Epidermal melanocyte (primary cell): Measurements from ENCODE around the gene VN1R5.

Source experiments
- DNase-seq: peaks from one replicate; pipeline ENCODE4 v3.0.0; 2011; ENCODE audit warnings: low spot score; ENCODE audit not compliant: insufficient read length

VN1R5 gene

DNA sequence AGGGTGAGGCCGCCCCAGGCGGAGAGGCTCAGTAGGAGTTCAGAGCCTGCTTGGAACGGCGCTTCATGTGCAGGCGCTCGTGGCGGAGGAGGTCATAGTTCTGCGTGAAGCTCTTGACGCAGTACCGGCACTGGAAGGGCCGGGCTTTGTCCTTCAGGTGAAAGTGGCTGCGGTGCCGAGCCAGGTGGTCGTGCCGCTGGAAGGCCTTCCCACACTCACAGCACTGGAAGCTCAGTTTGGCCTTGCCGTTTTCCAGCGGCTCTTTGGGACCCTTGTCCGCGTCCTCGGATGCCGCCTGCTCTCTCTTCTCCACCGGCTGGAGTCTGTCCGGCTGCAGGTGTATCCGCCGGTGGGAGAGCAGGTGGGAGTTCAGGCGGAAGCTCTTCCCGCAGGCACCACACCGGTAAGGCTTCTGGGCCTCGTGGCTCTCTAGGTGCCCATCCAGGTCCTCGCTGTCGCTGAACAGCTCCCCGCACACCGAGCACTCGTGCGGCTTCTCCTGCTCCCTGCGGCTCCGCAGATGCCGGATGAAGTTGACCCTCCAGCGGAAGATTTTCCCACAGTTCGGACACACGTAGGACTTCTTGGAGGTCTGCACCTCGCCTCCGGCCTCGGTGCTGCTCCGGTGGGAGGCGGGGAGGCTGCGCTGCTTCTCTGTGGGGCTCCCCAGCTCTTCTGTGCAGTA lies 44.8 kb downstream of the VN1R5 start:
- DNase-seq: no peak

DNA sequence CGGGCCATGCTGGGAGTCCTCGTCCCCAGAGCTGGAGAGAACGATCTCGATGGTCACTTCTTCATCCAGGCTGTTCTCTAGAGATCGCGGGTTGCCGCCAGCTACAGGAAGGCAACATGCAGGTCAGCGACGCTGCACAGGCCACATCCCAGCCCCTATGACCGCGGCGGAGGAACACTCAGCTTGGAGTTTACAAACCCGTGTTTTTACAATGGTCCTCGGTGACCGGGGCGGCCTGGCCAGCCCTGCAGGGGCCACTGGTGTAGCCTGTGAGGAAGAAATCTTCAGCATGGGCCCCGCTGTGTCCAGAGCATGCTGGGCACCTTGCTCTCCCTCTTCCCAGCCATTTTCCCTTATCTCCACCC lies 45.3 kb downstream of the VN1R5 start:
- DNase-seq: no peak

DNA sequence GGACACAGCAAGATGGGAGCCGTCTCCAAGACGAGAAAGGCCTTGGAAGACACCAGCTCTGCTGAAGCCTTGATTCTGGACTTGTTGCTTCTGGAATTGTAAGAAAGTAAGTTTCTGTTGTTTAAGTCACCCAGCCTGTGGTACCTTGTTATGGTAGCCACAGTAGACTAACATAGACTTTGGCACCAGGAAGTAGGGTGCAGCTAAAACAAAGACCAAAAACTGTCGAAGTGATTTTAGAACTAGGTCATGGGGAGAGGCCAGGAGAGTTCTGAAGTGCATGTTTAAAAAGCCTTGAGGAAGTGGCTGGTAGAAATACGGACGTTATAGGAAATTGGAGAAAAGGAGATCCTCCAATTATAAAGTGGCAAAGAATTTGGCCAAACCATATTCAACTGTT lies 47.3 kb downstream of the VN1R5 start:
- DNase-seq: no peak

DNA sequence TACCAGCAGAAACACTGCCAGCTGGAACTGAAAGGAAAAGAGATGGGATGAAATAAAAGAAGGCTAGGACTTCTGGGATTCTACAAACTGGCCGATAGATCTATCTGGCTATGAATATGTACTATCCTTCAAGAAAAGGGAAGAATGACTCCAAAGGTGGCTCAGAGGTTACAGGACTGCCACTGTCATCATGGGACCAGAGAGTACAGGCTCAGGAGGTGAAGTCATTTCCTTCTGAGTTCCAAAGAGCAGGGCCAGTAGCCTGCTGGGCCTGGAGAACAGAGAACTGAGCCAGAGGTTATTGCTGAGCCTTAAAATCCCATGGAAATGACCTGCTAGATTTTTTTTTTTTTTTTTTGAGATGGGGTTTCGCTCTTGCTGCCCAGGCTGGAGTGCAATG lies 48.2 kb downstream of the VN1R5 start:
- DNase-seq: no peak
